B cell (primary cell): Measurements from ENCODE around the gene AHRR. TPM values are rescaled to one million over a fixed set of nuclear protein-coding genes. Genes with fewer than 3 reads are reported as not detected.

Source experiments
- ATAC-seq: fragments of 200-7000 bp; cut with Tn5 transposase; one replicate; pipeline ENCODE4 v1.10.0; 2021; ENCODE audit warnings: low read depth, mild to moderate bottlenecking, moderate number of reproducible peaks, moderate library complexity
- CTCF ChIA-PET: fragments of 350-600 bp; sonication (Branson Sonifier 250); formaldehyde crosslinking; loops from one replicate; lab custom pipeline; 2021; ENCODE audit warnings: antibody characterized with exemption, inconsistent platforms; lab: Charles Lee
- POLR2A ChIA-PET: fragments of 350-600 bp; sonication (Branson Sonifier 250); formaldehyde crosslinking; loops from one replicate; lab custom pipeline; 2021; ENCODE audit warnings: antibody characterized with exemption; lab: Charles Lee
- DNase-seq: peaks from one replicate; pipeline ENCODE4 v3.0.0; 2013
- H2AFZ ChIP-seq: 2 replicates; pipeline ENCODE4 v1.6.1; 2012; ENCODE audit warnings: mild to moderate bottlenecking, low read depth, low read length; ENCODE audit not compliant: insufficient read depth, poor library complexity, severe bottlenecking
- H3K27ac ChIP-seq, 2 donors: 1 replicate in 1 of 2; 2 replicates in 1 of 2; pipeline ENCODE4 v1.5.1; 2012 to 2013; ENCODE audit warnings: low read length in 2 of 2, mild to moderate bottlenecking in 2 of 2, moderate library complexity in 1 of 2
- H3K27me3 ChIP-seq, 4 experiments: fragments of 200-600 bp in 1 of 4; sonication (generic) in 1 of 4; replicated peaks in 1 of 4; 1 replicate in 2 of 4; 2 replicates in 2 of 4; pipeline versions ENCODE4 v1.6.1 to v1.7.0; 2013 to 2016; ENCODE audit warnings: low read length in 3 of 4, mild to moderate bottlenecking in 2 of 4, mixed read lengths in 1 of 4, moderate library complexity in 1 of 4; ENCODE audit not compliant: insufficient read depth in 4 of 4, control insufficient read depth in 3 of 4; ENCODE audit errors: control extremely low read depth in 1 of 4
- H3K36me3 ChIP-seq, 2 experiments: replicated peaks in 1 of 2; 1 replicate in 1 of 2; 2 replicates in 1 of 2; pipeline versions ENCODE4 v1.6.1 to v1.7.1; 2013; ENCODE audit warnings: low read length in 1 of 2; ENCODE audit not compliant: insufficient read depth in 2 of 2, control insufficient read depth in 1 of 2; ENCODE audit errors: control extremely low read depth in 1 of 2, extremely low read depth in 1 of 2
- H3K4me1 ChIP-seq, 2 donors: fragments of 200-600 bp in 1 of 2; sonication (generic) in 1 of 2; 1 replicate in 1 of 2; 2 replicates in 1 of 2; pipeline versions ENCODE4 v1.5.1 to v1.6.1; 2013 to 2017; ENCODE audit warnings: low read length in 2 of 2; ENCODE audit not compliant: control insufficient read depth in 2 of 2, insufficient read depth in 2 of 2
- H3K4me2 ChIP-seq: replicated peaks from 2 replicates; pipeline ENCODE3; 2012; ENCODE audit warnings: mild to moderate bottlenecking, low read depth, low read length; ENCODE audit not compliant: poor library complexity, severe bottlenecking
- H3K4me3 ChIP-seq, 5 experiments: fragments of 200-600 bp in 1 of 5; sonication (generic) in 1 of 5; 1 replicate in 3 of 5; 2 replicates in 2 of 5; pipeline versions ENCODE4 v1.5.1 to v1.7.0; 2011 to 2016; ENCODE audit warnings: low read length in 4 of 5, mild to moderate bottlenecking in 4 of 5, low read depth in 2 of 5, control low read depth in 1 of 5, moderate library complexity in 1 of 5; ENCODE audit not compliant: insufficient read depth in 1 of 5; ENCODE audit errors: control extremely low read depth in 1 of 5, extremely low read depth in 1 of 5
- H3K79me2 ChIP-seq: fragments of 200-600 bp; sonication (generic); one replicate; pipeline ENCODE4 v1.6.0; 2016; ENCODE audit warnings: low read length; ENCODE audit not compliant: control insufficient read depth, insufficient read depth
- H3K9ac ChIP-seq: fragments of 200-600 bp; sonication (generic); 2 replicates; pipeline ENCODE4 v1.6.1; 2017; ENCODE audit warnings: mild to moderate bottlenecking, low read length, moderate library complexity
- H3K9me3 ChIP-seq, 3 donors: one replicate each; pipeline versions ENCODE4 v1.6.1 to v1.7.1; 2013; ENCODE audit warnings: low read length in 2 of 3; ENCODE audit not compliant: control insufficient read depth in 2 of 3, insufficient read depth in 1 of 3; ENCODE audit errors: control extremely low read depth in 1 of 3
- H4K20me1 ChIP-seq: 2 replicates; pipeline ENCODE4 v1.6.0; 2012; ENCODE audit warnings: mild to moderate bottlenecking, low read length; ENCODE audit not compliant: insufficient read depth, control insufficient read depth, poor library complexity, severe bottlenecking
- H3K27ac Mint-ChIP-seq: one replicate; pipeline ENCODE4 v1.8.0; 2021; ENCODE audit warnings: mixed read lengths
- H3K27me3 Mint-ChIP-seq: one replicate; pipeline ENCODE4 v1.8.0; 2021; ENCODE audit warnings: mixed read lengths
- H3K4me1 Mint-ChIP-seq: one replicate; pipeline ENCODE4 v1.8.0; 2021; ENCODE audit warnings: mixed read lengths
- H3K4me3 Mint-ChIP-seq: one replicate; pipeline ENCODE4 v1.8.0; 2021; ENCODE audit warnings: mixed read lengths
- H3K9me3 Mint-ChIP-seq: one replicate; pipeline ENCODE4 v1.8.0; 2022; ENCODE audit warnings: mixed read lengths; ENCODE audit not compliant: insufficient read depth
- EZH2 ChIP-seq: IDR thresholded peaks from 2 replicates; pipeline ENCODE4 v1.6.1; 2012; ENCODE audit warnings: borderline replicate concordance, low read depth, mild to moderate bottlenecking, moderate library complexity, low read length; ENCODE audit not compliant: insufficient read depth, poor library complexity, severe bottlenecking
- WGBS: methylation state at CpG from one replicate; pipeline ENCODE4 v1.1.5; 2013; ENCODE audit warnings: missing lambda C conversion rate; ENCODE audit not compliant: insufficient coverage; 5-methylcytosine and 5-hydroxymethylcytosine counted together
- intact Hi-C: fragments of 100-400 bp; cut with micrococcal nuclease; formaldehyde crosslinking; loops from one replicate; pipeline ENCODE4 v1.10.0; 2022
- polyA plus RNA-seq: library from polyadenylated mRNA; depleted of rRNA; stranded (reverse); fragments of >200 nt; gene quantifications from 2 replicates; pipeline ENCODE4 v1.2.3, GENCODE V29; 2012
- total RNA-seq, 2 donors: library from RNA; stranded (reverse); fragments of 120-200 nt in 1 of 2; gene quantifications; 1 replicate in 1 of 2; 2 replicates in 1 of 2; pipeline versions ENCODE4 v1.2.3 to v1.2.4, GENCODE V29; 2013 to 2022
- TF ChIP-seq, protein P1 (sequence below): fragments of 200-600 bp; IDR thresholded peaks from one replicate; pipeline ENCODE4 v1.8.0; 2022; ENCODE audit warnings: antibody characterized with exemption, mild to moderate bottlenecking

AHRR gene
- total and polyA plus RNA-seq, 2 donors (not counting 1 experiment from before 2014, with no cell fraction given) = 0.13 to 1.7 TPM

DNA sequence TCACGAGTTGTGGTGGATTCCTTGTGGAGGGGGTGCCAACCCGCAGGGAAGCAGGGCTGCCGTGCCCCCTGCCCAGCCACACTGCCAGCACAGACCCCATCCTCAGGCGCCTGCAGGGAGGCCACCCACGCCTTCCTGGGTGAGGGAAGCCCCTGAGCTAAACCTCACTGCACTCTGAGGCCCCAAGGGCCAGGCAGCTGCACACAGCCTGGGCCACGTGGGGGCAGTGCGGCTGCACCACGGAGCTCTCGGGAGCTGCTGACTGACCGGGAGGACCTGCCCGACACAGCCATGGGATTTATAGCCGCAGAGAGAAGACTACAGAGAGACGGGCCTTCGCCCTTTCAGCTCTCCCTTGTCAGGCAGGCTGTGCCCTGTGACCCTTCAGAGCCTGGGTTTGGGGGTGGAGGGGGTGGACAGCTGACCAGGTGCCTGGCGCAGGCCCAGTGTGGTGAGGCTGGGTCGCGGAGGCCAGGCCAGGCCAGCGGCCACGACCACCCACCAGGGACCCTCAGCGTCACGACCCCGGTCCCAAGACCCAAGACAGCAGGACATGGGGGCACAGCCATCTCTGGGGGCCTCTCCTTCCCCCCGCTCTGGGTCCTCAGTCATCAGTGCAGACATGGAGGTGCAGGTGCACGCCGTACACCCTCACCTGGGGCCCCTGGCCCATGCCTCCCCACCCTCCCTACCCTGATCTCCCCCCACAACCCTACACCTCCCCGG lies 4.3 kb upstream of the AHRR start:
- H2AFZ ChIP-seq = no peak overlapping the region
- peak; percentile 40 for DNase-seq
- Mint-ChIP-seq H3K4me3 (no peak overlapping the region), H3K27me3 (peaks cover 9% of the 10 kb centered on the region), H3K9me3 (no peaks in the 10 kb centered on the region), H3K27ac (no peak overlapping the region), H3K4me1 (peaks cover 14% of the 10 kb centered on the region)
- H3K4me1 ChIP-seq = peaks cover 20% of the 10 kb centered on the region in 2 donors
- no peak overlapping the region for H3K27ac ChIP-seq
- ChIA-PET POLR2A (no interaction called here), CTCF (interaction anchor here (0.6 to 2.5 kb wide), 11 partner anchors 31 to 586 kb away, joined by 3 to 41 read pairs (median 4); no protein-coding TSS in a partner anchor)
- no peak overlapping the region for H3K4me3 ChIP-seq
- no peak for TF ChIP-seq EZH2
- TF ChIP-seq, protein P1, sequence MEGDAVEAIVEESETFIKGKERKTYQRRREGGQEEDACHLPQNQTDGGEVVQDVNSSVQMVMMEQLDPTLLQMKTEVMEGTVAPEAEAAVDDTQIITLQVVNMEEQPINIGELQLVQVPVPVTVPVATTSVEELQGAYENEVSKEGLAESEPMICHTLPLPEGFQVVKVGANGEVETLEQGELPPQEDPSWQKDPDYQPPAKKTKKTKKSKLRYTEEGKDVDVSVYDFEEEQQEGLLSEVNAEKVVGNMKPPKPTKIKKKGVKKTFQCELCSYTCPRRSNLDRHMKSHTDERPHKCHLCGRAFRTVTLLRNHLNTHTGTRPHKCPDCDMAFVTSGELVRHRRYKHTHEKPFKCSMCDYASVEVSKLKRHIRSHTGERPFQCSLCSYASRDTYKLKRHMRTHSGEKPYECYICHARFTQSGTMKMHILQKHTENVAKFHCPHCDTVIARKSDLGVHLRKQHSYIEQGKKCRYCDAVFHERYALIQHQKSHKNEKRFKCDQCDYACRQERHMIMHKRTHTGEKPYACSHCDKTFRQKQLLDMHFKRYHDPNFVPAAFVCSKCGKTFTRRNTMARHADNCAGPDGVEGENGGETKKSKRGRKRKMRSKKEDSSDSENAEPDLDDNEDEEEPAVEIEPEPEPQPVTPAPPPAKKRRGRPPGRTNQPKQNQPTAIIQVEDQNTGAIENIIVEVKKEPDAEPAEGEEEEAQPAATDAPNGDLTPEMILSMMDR = peak; percentile 29
- WGBS = 58% methylated on average over 26 of the region's 26 CpGs
- peaks cover 14% of the 10 kb centered on the region for H4K20me1 ChIP-seq
- no peak overlapping the region for H3K4me2 ChIP-seq
- intact Hi-C loops = no loop called here
- H3K9me3 ChIP-seq = peaks cover 0 to 5% (median 0%) of the 10 kb centered on the region in 3 donors
- H3K27me3 ChIP-seq = peaks cover 0 to 30% (median 15%) of the 10 kb centered on the region in 4 experiments
- peak; percentile 75 for ATAC-seq
- H3K36me3 ChIP-seq = peaks cover 3 to 22% of the 10 kb centered on the region in 2 experiments
- no peak overlapping the region for H3K9ac ChIP-seq
- H3K79me2 ChIP-seq = no peaks in the 10 kb centered on the region

DNA sequence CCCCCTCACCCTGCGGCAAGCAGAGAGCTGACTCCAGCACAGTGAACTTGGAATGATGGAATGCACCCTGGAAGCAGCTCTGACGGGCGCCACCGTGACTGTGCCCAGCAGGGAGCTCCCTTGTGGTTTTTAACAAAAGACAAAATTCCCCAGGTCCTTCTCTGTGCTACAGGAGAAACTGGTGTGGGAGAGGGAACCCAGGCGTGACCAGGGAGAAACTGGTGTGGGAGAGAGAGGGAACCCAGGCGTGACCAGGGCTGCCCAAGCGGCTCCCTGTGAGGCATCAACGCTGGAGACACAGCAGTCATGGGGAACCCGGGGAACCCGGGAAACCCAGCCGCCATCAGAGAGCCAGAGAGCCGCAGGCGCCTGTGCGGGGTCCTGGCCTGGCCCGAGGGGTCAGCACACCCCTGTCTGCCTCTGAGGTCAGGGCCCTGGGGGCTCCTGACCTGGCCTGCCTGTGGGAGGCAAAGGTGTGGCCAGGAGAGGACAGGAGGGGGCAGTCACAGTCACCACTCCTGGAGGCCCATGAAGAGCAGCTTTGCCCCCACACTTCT lies 3.1 kb upstream of the AHRR start:
- no peak for DNase-seq
- H3K9ac ChIP-seq = no peak overlapping the region
- H3K9me3 ChIP-seq = peaks cover 0 to 12% (median 0%) of the 10 kb centered on the region in 3 donors
- H3K4me1 ChIP-seq = peaks cover 23 to 25% of the 10 kb centered on the region in 2 donors
- no peaks in the 10 kb centered on the region for H3K79me2 ChIP-seq
- intact Hi-C loops = no loop called here
- H3K27ac ChIP-seq = no peak overlapping the region
- no peak overlapping the region for H3K4me2 ChIP-seq
- WGBS = 72% methylated on average over 11 of the region's 15 CpGs
- peaks cover 14% of the 10 kb centered on the region for H3K4me1 Mint-ChIP-seq
- no peak for TF ChIP-seq EZH2
- TF ChIP-seq, protein P1 = no peak
- CTCF ChIA-PET = interaction anchor here (1.6 kb wide), 1 partner anchor 113 kb away, joined by 7 read pairs; no protein-coding TSS in a partner anchor
- H2AFZ ChIP-seq = no peak overlapping the region
- no peak overlapping the region for H3K4me3 ChIP-seq
- peaks cover 14% of the 10 kb centered on the region for H4K20me1 ChIP-seq
- no peaks in the 10 kb centered on the region for H3K9me3 Mint-ChIP-seq
- ATAC-seq = no peak
- H3K27me3 ChIP-seq = peaks cover 0 to 42% (median 20%) of the 10 kb centered on the region in 4 experiments
- POLR2A ChIA-PET = no interaction called here
- peaks cover 12% of the 10 kb centered on the region for H3K27me3 Mint-ChIP-seq
- no peak overlapping the region for H3K4me3 Mint-ChIP-seq
- H3K36me3 ChIP-seq = peaks cover 3 to 16% of the 10 kb centered on the region in 2 experiments
- no peak overlapping the region for H3K27ac Mint-ChIP-seq
